Stimulated activated CD4-positive, alpha-beta T cell treated with anti-CD3 and anti-CD28 coated beads, Interleukin-15, amount 100 ng/mL, for 24 hours (primary cell): ENCODE measurements around the gene STARD10.
"Not testable (repeated sequence)": the region's sequence is repeated elsewhere in the genome, so short reads cannot be mapped to it uniquely, and the experiment has no call there.

Source experiments
- DNase-seq: peaks from one replicate; pipeline ENCODE4 v3.0.0-alpha.2; 2020

The STARD10 gene, protein sequence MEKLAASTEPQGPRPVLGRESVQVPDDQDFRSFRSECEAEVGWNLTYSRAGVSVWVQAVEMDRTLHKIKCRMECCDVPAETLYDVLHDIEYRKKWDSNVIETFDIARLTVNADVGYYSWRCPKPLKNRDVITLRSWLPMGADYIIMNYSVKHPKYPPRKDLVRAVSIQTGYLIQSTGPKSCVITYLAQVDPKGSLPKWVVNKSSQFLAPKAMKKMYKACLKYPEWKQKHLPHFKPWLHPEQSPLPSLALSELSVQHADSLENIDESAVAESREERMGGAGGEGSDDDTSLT

DNA sequence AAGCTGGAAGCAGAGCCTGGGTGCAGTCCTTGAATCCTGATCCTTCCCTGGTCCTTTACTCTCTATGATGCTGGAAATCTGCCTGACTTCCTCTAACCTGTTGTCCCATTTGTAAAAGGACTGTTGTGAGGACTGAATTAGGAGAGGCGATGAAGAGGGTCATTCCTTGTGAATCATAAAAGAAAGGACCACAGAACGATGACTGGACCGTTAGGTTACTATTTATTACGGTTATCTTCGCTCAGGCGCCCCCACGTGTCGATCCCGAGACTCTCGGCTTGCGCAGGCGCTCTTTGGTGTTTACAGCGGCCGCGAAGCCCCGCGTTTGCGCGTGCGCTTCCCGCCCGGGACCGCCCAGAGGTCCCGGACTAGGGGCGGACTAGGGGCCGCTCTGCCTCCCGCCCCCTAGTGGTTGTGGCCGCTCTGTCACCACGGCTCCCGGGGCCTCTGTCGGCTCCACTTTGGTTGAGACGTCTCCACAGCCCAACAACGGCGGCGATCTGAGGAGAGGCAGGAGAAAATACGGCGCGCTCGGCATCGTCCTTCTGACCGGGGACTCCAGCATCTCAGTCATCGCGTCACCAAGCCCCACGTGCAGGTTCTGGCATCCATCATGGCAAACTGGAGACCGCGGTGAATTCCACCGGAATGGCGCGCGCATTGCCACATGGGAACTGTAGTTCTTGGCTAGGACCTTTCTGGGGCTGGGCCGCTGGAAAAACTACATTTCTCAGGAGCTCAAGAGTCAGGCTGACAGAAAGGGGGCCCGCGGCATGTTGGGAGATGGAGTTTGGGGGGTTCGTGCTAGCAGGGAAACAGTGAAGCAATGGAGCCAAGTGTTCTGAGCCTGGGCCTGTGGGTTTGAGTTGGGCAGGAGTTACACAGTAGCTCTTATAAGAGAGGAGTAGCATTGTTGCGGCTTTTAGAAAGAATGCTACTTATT is at the start of gene STARD10:
STARD10 (minus strand) TSS at position 623 of the 943 bp plus-strand sequence. CDS start 12,866 bp downstream, outside the sequence.
- peak; percentile 95 for DNase-seq

DNA sequence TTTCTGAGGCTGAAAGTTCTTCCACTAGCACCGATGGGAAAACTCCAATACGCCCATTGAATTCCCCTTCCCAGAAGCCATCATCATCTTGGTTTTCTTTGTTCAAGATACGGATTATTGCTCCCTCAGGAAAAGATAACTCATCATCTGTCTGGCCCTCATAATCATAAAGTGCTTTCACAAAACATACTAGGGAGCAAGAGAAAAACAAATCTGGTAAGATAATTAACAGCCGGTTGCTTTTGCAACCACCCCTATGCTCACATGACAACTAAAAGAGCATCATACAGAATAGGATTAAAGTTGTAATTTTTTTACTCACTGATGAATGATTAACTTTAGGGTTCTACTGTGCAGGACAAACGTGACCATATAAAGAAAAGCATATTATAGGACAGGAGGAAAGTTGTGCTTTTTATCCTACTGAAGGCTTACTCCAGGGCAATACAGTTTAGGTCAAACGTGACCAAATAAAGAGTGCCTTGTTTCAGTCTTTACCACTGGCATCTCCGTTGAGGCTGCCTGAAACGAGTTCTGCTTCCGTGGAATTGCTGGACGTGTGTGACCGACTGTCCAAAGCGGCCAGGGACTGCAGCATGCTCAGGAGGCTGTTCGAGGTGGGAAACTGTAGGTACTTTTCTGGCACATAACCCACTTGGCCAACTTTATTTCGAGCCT is 48.9 kb upstream of the STARD10 start:
- no peak for DNase-seq

DNA sequence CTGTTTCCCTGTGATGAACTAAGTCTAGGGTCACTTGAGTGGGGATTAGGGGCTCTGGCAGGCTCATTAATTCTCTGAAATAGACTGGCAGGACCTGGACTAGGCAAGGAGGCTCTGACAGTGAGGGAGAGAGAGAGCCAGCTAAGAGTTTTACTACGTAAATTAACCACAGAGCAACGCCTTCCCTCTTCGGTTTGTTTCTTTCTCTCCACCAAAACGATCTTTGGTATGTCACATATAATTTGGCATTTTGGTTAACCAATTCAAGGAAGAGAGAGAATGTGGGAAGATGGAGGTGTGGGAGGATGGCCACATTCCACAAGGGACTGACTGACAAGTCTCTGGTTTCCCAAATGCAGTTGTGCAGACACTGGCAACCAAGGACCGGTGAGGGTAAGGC is 48.3 kb upstream of the STARD10 start:
- DNase-seq, result no peak

DNA sequence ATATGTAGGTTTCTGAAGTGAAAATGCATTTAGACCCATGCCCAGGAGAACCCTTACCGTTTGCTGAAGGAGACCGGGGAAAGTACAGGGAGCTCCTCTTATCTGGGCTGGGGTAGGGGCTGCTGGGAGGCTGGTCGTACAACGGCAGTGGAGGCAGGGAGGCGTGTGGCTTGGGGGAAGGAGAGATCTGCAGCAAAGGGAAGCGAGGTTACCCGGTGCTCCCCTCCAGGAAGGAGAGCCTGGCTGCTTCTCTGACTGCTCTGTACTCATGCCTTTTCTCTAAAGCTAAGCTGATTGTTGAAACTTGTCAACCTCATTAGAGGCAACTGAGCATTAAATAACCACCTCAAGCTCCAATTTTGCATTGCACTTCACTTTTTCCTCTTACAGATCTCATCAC is 47.5 kb upstream of the STARD10 start:
- DNase-seq, result no peak

DNA sequence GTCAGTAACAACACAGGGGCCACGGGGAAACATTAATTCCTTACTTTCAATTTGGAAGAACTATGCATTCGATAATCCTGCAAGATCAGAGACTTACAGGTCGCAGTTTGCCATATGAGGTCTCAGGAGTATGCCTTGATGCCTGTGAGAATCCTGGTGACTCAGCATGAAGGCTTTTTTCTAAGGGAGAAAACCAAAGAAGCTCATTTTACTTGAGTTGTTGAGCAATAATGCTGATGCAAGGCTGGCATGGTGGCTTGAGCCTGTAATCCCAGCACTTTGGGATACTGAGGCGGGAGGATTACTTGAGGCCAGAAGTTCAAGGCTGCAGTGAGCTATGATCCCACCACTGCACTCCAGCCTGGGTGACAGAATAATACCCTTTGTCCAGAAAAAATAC is 46.9 kb upstream of the STARD10 start:
- DNase-seq, result no peak

DNA sequence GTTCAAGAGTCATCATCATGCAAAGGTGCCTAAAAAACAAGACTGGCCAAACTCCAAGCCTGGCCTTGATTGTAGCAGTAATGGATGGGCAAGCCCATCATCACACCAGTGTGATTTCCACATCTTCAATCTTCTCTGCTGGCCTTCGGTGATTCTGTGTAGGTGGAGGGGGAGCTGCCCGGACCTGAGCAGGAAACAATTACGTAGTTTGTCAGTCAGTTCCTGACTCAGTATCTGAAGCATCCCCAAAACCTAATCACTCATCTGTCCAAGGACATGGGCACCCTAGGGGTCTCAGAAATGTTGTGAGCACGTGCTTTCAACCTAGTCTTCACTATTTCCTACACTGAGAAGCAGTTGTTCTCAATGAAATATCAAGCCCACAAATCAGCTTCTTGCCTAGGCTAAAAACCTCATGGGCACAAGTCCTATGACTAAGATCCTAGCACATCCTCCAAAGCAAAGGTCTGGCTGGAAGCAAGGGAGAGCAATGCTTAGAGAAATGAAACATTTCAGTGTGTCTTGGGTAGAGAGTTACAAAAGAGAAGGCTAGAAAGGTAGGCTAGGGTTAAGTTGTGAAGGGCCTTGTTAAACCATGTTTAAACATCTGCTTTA is 45.0 kb upstream of the STARD10 start:
- no peak for DNase-seq

DNA sequence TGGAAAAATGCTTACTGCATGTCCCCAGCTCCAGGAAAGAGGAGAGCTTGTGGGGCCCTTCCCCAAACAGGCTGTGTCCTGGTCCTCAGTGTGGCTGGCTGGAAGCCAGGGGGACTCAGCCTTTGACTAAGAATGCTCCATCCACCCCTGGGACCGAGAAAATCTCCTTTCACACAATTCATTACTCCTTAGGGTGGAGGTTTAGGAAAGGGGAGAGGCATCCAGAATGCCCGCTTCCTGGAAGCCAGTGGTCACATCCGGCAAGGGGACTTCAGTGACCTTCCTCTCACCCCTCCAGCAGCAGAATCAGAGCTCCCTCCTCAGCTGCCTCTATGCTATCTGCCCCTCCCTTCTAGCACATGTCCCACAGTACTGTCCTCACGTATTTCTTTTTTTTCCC is 42.3 kb upstream of the STARD10 start:
- DNase-seq, result no peak

DNA sequence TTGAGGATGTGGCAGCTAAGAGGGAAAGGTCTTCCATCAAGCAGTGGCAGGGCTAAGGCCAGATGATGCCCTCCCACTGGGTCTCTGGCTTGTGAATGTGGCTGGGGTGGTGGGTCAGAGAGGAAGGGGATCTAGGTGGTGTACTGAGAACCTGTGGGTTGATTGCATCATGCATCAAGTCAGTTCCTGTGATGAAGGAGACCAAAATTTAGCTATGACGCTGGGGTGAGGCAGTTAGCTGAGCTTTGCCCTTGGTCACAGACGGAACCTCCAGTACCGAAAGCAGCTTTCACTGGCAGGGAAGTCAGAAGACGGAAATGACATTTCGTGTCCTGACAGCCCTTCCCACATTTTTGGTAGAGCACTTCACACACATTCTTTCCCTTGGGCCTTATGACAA is 41.1 kb upstream of the STARD10 start:
- DNase-seq, result no peak

DNA sequence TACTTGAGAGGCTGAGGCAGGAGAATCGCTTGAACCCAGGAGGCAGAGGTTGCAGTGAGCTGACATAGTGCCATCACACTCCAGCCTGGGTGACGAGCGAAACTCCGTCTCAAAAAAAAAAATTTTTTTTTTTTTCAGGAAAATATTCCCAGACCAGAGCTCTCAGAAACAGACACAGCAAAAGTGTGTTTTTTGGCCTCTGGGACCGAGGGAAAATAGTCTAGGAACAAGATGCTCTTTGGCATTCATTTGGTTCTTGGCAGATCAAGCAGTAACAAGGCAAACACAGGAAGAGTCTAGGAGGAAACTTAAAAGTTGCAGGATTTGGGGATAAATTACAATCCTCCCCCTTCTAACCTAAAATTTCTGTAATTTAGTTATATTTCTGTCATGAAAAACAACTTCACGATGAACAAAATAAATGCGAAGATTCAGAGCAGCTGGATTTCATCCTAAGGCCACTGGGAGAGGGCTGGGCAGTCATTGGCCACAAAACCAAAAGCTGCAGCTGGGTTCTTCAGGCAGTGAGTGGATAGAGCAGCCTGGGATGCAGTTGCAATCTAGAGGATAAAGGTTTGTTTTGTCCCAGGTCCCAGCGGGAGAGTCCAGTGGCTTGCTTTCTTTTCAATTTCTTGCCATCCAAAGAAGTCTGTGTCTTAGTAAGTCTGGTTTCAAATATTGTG is 40.1 kb upstream of the STARD10 start:
- DNase-seq, result no peak

DNA sequence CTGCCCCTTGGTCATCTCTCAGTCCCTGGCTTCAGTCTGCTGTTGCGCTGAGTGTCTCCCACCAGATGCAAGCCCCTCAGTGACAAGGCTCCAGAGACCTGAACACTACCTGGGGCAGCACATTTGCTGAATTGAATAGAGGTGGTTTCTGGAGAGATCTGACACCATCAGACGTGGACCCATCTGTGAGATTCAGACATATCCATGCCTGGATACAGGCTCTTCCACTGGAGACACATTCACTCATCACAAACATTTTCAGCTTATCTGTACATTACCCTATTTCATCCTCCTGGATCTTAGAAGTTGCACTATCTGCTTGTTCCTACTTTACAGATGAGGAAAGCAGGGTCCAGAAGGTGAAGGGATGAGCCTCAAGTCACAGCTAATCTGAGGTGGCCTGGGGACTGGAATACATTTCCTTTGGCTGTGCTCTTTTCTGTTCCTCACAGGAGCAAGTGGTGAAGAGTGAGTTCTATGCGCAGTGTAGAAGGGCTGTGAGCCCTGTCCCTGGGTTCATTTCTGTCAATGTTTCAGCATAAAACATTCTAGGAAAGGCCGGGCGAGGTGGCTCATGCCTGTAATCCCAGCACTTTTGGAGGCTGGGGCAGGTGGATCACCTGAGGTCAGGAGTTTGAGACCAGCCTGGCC is 39.4 kb upstream of the STARD10 start:
- no peak for DNase-seq

DNA sequence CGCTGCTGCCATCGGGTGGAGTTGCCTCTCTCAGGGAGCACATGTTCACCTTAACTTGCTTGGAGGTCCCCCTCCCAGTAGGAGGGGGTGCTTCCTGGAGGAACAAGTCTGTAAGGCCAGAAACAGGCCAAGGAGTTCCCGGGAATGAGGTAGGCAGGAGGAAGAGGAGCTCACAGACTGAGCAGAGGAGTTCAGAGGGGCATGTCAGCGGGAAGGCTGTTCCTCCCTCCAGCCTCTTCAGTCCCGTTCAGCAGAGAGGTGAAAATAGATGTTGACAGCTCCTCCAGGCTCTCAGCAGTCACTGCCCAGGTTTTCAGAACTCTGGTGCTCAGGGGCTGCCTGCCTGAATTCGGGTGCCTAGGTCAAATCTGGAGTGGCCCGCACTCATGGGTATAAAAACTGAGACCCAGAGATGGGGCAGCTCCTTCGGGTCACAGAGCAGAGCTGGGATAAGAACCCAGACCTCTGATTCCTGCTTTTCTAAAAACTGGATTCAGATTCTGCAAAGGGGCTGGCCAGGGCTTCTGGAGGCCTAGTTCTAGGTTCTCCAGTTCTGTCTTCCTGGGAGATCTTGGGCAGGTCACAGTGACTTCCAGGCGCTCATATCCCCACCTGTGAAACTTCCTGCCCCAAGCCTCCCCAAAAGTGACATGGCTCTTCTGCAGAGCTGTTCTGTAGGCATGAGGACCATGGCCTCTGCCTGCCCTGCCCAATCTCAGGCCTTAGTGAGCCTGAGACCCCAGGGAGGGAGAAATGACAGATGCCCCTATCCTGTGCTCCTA is 38.6 kb upstream of the STARD10 start:
- no peak for DNase-seq

DNA sequence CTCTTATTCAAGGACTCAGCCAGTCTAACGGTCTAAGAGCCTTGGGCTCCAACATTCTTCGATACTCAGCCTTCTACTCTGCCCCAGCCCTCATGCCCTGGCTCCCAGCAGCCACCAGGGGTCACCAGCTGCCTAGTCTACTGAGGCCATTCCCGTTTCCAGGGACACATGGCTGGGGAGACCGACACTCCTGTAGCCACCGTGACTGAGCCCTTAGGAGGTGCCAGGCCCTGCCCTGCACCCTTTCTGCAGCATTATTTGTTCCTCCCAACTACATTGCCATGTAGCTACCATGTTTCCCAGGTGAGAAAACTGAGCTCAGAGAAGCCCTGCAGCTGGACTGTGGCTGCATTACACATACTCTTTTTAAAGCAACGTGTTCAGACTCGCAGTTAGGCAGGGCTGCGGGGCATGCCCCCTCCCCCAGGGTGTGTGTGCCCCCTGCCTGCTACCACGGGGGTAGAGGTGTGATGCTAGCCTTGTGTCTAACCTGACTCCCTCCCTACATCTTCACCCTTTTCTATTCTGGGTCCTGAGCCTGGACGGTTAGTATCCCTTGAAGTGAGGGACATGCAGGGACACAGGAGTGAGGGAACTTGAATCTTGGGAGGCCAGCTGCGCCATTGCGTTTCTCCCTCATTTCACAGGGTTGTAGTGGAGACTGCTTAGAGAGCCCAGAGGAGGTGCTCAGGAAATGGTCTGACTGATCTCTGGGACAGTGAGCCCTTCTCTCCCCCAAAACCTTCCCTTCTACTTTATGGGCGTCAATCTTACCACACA is 37.9 kb upstream of the STARD10 start:
- peak; percentile 71 for DNase-seq

DNA sequence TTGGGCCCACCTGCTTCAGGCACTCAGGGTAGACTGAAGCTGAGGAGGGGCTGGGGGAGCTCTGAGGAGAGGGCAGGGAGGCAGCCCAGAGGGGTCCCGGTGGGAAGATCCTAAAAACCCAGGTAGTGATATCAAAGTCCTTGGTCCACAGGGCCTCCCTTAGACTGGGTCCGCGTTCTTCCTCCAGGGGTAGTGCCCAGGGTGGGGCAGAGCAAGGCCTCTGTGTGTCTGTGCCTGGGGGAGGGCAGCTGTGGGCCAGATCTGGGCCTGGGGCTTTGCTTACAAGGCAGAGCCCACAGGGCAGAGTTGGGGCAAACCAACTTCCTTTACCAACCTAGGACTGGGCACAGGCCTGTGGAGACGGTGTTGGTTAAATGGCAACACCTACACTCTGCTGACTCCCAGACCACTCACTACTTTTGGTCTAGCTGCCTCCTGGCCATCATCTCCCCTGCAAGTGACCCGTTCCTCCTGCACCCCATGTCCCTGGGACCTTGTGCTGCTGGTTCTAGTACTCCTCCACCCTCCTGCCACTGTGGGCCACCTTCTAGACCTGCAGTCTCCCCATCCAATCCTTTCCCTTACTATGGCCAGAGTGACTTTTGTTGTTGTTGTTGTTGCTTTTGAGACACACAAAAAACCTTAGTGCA is 36.2 kb upstream of the STARD10 start:
- DNase-seq, result no peak

DNA sequence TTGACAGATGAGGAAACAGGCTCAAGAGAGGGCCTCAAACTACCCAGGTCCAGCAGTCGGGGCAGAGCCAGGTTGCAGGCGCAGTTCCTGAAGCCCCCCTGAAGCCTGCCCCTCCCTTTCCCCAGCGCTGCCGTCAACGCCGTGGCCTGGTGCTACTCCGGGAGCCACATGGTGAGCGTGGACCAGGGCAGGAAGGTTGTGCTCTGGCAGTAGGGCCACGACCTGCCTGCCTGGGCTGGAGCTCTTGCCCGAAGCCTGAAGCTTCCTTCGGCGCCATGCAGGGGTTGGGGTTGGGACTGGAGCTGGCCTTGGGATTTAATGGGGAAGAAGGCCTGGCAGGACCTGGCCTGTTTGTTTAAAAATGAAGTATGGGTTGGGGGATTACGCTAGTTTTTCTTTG is 35.3 kb upstream of the STARD10 start:
- no peak for DNase-seq

DNA sequence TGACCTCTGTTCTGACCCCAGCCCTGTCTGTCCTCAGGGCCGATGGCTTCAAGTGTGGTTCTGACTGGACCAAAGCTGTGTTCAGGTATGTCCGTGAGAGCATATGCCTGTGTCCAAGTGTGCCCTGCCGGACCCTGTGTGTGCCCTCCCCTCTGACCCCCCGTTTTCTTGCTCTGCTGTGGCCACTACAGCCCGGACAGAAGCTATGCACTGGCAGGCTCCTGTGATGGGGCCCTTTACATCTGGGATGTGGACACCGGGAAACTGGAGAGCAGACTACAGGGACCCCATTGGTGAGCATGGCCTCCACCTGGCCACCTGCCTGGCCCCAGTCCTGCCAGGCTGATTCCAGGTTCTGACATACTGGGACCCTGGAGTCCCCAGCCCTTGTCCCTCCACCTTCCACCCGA is 34.9 kb upstream of the STARD10 start:
- DNase-seq, result no peak

DNA sequence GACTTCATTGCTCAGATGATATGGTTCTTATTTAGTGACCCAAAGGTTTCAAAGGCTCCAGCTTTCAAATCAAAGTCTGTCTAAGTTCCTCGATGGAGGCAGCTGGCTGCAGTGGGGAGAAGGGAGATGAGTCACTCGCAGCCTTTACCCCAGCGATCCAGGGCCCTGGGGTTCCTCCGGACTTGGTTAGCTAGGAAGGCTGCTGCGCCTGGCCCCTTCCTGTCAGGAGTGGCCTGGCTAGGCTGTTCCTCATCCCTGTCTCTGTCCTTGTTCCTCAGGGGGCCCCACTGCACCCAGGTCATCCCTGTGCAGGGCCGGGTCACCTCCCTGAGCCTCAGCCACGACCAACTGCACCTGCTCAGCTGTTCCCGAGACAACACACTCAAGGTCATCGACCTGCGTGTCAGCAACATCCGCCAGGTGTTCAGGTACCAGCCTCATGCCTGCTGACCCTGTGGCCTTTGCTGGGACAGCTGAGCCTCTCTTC is 34.3 kb upstream of the STARD10 start:
- no peak for DNase-seq

DNA sequence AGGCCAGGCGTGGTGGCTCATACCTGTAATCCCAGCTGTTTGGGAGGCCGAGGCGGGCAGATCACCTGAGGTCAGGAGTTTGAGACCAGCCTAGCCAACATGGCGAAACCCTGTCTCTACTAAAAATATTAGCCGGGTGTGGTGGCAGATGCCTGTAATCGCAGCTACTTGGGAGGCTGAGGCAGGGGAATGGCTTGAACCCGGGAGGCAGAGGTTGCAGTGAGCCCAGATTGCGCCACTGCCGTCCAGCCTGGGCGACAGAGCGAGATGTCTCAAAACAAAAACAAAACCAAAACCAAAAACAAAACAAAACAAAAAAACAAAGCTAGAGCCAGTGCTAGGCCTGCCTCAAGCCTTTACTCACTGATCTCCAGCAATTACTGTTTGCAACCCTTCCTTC is 33.8 kb upstream of the STARD10 start:
- DNase-seq, result not testable (repeated sequence)

DNA sequence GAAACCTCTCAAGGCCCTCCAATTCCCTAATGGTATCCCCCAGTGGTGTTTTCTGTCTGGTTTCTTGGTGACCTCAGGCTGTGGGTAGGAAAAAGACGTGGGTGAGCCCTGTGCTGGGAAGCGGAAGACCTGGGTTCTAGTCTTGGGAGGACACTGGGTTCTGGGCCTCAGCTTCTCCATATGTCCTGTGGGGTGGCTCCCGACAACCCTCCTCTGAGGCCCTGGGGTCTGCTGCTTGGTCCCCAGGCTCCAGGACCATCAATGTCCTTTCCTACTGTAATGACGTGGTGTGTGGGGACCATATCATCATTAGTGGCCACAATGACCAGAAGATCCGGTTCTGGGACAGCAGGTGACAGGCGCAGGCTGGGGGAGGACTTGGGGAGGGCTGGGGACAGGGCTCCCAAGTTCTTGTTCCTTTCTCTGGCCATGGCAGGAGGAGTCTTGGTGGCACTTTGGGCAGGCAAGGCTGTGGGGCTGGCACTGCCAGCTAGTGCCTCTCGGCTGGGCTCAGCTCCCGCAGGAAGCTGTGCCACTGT is 33.2 kb upstream of the STARD10 start:
- no peak for DNase-seq
